Measurements from ENCODE around the gene CTLA4.
"Not testable (repeated sequence)": the region's sequence is repeated elsewhere in the genome, so short reads cannot be mapped to it uniquely, and the experiment has no call there.

DNA sequence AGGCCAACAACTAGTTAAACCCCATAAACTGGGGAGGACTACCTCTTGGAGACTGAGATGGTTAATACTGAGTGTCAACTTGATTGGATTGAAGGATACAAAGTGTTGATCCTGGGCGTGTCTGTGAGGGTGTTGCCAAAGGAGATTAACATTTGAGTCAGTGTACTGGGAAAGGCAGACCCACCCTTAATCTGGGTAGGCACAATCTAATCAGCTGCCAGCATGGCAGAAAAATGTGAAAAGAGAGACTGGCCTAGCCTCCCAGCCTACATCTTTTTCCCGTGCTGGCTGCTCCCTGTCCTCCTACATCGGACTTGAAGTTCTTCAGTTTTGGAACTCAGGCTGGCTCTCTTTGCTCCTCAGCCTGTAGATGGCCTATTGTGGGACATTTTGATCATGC, 13.6 kb downstream of the CTLA4 start:
- TF ChIP-seq, protein P1, sequence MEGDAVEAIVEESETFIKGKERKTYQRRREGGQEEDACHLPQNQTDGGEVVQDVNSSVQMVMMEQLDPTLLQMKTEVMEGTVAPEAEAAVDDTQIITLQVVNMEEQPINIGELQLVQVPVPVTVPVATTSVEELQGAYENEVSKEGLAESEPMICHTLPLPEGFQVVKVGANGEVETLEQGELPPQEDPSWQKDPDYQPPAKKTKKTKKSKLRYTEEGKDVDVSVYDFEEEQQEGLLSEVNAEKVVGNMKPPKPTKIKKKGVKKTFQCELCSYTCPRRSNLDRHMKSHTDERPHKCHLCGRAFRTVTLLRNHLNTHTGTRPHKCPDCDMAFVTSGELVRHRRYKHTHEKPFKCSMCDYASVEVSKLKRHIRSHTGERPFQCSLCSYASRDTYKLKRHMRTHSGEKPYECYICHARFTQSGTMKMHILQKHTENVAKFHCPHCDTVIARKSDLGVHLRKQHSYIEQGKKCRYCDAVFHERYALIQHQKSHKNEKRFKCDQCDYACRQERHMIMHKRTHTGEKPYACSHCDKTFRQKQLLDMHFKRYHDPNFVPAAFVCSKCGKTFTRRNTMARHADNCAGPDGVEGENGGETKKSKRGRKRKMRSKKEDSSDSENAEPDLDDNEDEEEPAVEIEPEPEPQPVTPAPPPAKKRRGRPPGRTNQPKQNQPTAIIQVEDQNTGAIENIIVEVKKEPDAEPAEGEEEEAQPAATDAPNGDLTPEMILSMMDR (IDR thresholded peaks at IDR 0.05), result not testable (repeated sequence)
- TF ChIP-seq POLR2AphosphoS5, POLR2A (IDR thresholded peaks at IDR 0.05): not testable (repeated sequence)
